GM21576 (cell line): ENCODE results near the gene C6orf136.
A peak's percentile ranks its signal among the peaks of the same experiment; 100 is the strongest.
"Not testable (repeated sequence)": the region's sequence is repeated elsewhere in the genome, so short reads cannot be mapped to it uniquely, and the experiment has no call there.

Source experiments
- ATAC-seq: cut with Tn5 transposase; IDR thresholded peaks from one replicate; pipeline ENCODE4 v1.9.1; 2021; ENCODE audit warnings: mild to moderate bottlenecking, moderate library complexity; ENCODE audit not compliant: unreplicated experiment

The C6orf136 gene

GRCh38 chr6:30657454-30657853, 10.5 kb downstream of the C6orf136 start:
- ATAC-seq = no peak

- not testable (repeated sequence) for ATAC-seq
Measured at GRCh38 chr6:30657922-30658321, 11.0 kb downstream of the C6orf136 start.

GRCh38 chr6:30664994-30665767, 18.2 kb downstream of the C6orf136 start:
- ATAC-seq = no peak

GRCh38 chr6:30666300-30666699, 19.4 kb downstream of the C6orf136 start:
- not testable (repeated sequence) for ATAC-seq

GRCh38 chr6:30670760-30671527, 24.0 kb downstream of the C6orf136 start:
- no peak for ATAC-seq

DNA sequence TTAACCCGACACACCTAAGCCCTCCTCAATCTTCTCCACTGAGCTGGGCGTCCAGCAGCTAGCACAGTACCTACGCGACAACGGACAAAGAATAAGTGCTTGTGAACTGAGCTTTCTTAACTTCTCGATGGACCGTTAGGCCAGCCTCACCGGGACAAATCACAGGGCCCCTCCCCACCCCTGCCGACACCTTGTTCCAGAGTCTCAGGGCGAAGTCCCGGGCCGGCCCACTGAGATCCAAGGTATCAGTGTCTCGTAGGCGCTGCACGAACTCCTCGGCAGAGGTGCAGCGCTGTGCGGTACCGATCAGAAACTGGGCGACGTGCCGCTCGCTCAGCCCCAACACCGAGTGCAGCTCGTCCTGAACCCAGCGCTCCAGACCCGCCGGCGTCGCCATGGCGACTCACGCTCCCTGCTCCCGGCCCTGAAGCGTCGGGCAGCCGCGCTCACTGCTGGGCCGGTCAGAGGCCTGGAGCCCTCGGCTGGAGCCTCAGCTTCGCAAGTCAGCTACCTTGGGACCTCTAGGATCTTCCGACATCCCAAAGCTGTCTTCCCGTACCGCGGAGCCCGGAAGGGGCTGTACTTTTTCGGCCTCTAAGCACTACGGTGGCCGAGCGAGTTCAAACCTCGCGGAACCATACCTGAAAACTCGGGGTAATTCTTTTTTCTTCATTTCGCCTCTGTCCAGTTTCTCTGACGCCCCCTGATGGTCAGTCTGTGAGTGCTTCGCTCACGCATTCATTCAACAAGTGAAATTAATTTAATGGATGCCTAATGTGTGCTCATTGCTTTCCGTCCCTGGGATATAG, 25.7 kb downstream of the C6orf136 start, which contains the start of gene DHX16:
Gene DHX16 (minus strand): TSS at position 562 of the 809 bp plus-strand sequence. CDS start 165 bp downstream, at position 397.
- ATAC-seq = peak; percentile 57

- ATAC-seq = no peak
Measured at GRCh38 chr6:30676660-30677285, 29.8 kb downstream of the C6orf136 start.

DNA sequence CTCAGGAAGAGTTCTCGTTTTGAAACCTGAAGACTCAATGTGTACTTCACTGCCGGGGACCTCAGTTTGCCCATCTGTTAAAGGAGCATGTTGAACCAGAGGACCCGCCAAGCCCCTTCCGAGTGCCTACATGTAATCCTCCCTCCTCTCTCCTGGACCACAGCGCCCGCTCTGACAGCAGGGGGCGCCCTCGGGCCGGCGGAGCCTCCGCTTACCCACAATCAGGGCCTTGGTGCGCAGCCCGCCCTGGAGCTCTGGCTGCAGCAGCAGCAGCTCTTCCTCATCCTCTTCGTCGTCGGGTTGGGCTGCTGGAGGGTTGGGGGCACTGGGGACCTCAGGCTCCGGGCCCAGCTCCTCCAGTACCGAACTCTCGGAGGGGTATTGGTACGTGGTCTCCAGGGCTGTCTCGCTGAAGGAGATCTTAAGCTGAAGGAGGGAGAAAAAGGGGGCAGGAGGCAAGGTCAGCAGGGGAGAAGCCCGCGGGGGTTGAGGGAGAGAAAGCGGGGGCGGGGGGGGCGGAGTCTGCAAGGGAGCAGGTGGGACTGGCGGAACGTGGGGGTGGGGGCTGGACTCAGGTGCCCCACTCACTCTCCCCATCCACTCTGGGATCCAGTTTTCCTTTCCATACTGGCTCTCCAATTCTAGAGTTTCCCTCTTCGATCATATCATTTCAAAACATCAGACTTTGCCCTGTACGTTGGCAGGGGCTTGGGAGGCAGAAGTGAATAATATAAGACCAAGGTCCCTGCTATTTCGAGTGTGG, 32.2 kb downstream of the C6orf136 start:
- ATAC-seq = peak; percentile 31

DNA sequence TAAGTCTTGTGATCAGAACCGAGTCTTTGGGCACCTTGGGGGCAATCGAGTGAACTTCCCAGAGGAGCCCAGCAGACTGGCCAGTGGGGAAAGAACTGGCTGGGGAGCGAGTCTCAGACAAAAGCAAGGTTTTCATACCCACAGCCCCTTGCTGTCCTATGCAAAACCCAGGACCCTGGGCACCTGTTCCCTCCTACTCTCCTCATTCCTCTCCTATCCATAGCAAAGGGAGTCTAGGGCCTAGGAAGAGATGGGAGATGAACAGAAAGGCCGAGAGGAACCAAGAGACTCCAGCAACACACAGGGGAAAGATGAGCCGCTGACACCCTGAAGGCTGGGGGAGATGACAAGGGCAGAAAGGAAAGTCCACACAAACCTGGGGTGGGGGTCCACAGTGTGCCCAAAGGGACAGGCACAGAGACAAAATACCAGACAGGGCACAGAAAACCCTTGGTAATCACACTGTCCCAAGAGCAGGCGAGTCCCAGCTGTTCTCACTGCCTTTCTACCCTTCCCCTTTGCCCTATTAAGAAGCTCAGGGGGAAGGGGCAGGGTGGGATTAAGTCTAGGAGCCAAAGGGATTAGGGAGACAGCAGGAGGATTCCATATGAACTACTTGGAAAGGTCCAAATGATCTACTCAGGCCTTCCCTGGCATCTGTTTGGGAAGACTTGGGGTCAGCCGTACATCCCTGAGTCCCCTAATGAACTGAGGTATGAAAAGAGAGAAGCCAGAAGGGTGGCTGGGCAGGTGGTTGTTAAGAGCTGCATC, 33.0 kb downstream of the C6orf136 start:
- no peak for ATAC-seq

- no peak for ATAC-seq
Measured at GRCh38 chr6:30681766-30682142, 34.8 kb downstream of the C6orf136 start.

- peak; percentile 40 for ATAC-seq
Measured at GRCh38 chr6:30682143-30683117, 35.5 kb downstream of the C6orf136 start.

GRCh38 chr6:30683183-30683979, 36.4 kb downstream of the C6orf136 start:
- no peak for ATAC-seq

- ATAC-seq = no peak
Measured at GRCh38 chr6:30683980-30684338, 37.0 kb downstream of the C6orf136 start.

GRCh38 chr6:30684386-30685156, 37.6 kb downstream of the C6orf136 start:
- ATAC-seq = no peak

GRCh38 chr6:30685157-30686008, 38.5 kb downstream of the C6orf136 start:
- no peak for ATAC-seq
